K562 (cell line): ENCODE data around the gene ERP27. TPM values are rescaled to one million over a fixed set of nuclear protein-coding genes. Genes with fewer than 3 reads are reported as not detected.

Experiments used
- ATAC-seq: fragments of 200-7000 bp; cut with Tn5 transposase; 3 replicates; pipeline ENCODE4 v1.9.1; 2020; ENCODE audit warnings: moderate library complexity
- BruUV-seq: library from RNA; stranded (reverse); fragments of 400-500 nt; replicated peaks from 2 replicates; lab custom pipeline; 2021; lab: Mats Ljungman, UMichigan
- CTCF ChIA-PET: fragments of 300-600 bp; formaldehyde crosslinking; extraction: SDS; loops from one replicate; lab custom pipeline; 2021; ENCODE audit warnings: low intra/inter-chr PET ratio; lab: Yijun Ruan, JAX
- POLR2A ChIA-PET: fragments of 300-600, 350-650 bp; sonication (Branson Sonifier 250); formaldehyde crosslinking; extraction: SDS; loops from one replicate; lab custom pipeline; 2021; ENCODE audit warnings: antibody characterized with exemption, inconsistent platforms; lab: Yijun Ruan, JAX
- DNase-seq, 4 experiments: peaks; one replicate each; pipeline versions ENCODE4 v3.0.0 to v3.0.0-alpha.2; 2011 to 2018; ENCODE audit warnings: low spot score in 3 of 4, mixed read lengths in 3 of 4; ENCODE audit errors: extremely low read depth in 1 of 4
- FAIRE-seq: peaks from 2 replicates; lab custom pipeline; 2011; peaks lifted over from hg19 to GRCh38; lab: Jason Lieb, UNC
- H2AFZ ChIP-seq: 2 replicates; pipeline ENCODE4 v1.6.0; 2011; ENCODE audit warnings: low read depth, low read length, control low read depth, inconsistent platforms
- H3K27ac ChIP-seq: fragments of 200-600 bp; 3 replicates; pipeline ENCODE4 v1.8.0; 2011; ENCODE audit warnings: low read depth, mild to moderate bottlenecking, control low read depth, inconsistent platforms, low read length, moderate library complexity, mixed read lengths; ENCODE audit errors: extremely low read depth
- H3K27me3 ChIP-seq, 2 experiments: fragments of 300-600 bp in 1 of 2; 2 replicates in 1 of 2; 3 replicates in 1 of 2; pipeline versions ENCODE4 v1.6.0 to v1.8.0; 2011; ENCODE audit warnings: inconsistent platforms in 2 of 2, low read length in 2 of 2, mild to moderate bottlenecking in 1 of 2, mixed read lengths in 1 of 2, moderate library complexity in 1 of 2; ENCODE audit not compliant: control insufficient read depth in 2 of 2, insufficient read depth in 2 of 2
- H3K36me3 ChIP-seq: fragments of 300-600 bp; 3 replicates; pipeline ENCODE4 v1.8.0; 2011; ENCODE audit warnings: mild to moderate bottlenecking, low read length, inconsistent platforms; ENCODE audit not compliant: control insufficient read depth, insufficient read depth
- H3K4me1 ChIP-seq, 2 experiments: fragments of 200-600 bp in 1 of 2; replicated peaks in 1 of 2; 2 replicates in 1 of 2; 3 replicates in 1 of 2; pipeline versions ENCODE4 v1.5.1 to v1.8.0; 2011; ENCODE audit warnings: inconsistent platforms in 2 of 2, low read length in 2 of 2, mild to moderate bottlenecking in 1 of 2, mixed read lengths in 1 of 2, moderate library complexity in 1 of 2; ENCODE audit not compliant: control insufficient read depth in 2 of 2, insufficient read depth in 2 of 2
- H3K4me2 ChIP-seq: 2 replicates; pipeline ENCODE4 v1.6.1; 2011; ENCODE audit warnings: low read length, control low read depth, inconsistent platforms, mixed read lengths; ENCODE audit not compliant: insufficient read depth
- H3K4me3 ChIP-seq: fragments of 200-600 bp; sonication (generic), shearing (Covaris generic); 2 replicates; pipeline ENCODE4 v1.5.1; 2016; ENCODE audit warnings: control low read depth, inconsistent platforms
- H3K79me2 ChIP-seq: fragments of 200-600 bp; 3 replicates; pipeline ENCODE4 v1.8.0; 2011; ENCODE audit warnings: low read length, inconsistent platforms; ENCODE audit not compliant: control insufficient read depth, insufficient read depth
- H3K9ac ChIP-seq, 2 experiments: 2 replicates each; pipeline versions ENCODE4 v1.6.0 to v1.6.1; 2011; ENCODE audit warnings: low read depth in 2 of 2, low read length in 2 of 2, control low read depth in 1 of 2, inconsistent platforms in 1 of 2, mild to moderate bottlenecking in 1 of 2, mixed read lengths in 1 of 2; ENCODE audit not compliant: insufficient read depth in 1 of 2
- H3K9me1 ChIP-seq: one replicate; pipeline ENCODE4 v1.6.0; 2011; ENCODE audit warnings: inconsistent platforms, mild to moderate bottlenecking, low read length, moderate library complexity; ENCODE audit not compliant: control insufficient read depth, insufficient read depth
- H3K9me3 ChIP-seq: replicated peaks from 2 replicates; pipeline ENCODE4 v1.5.1; 2011; ENCODE audit warnings: low read depth, low read length, inconsistent platforms; ENCODE audit not compliant: control insufficient read depth, insufficient read depth
- H4K20me1 ChIP-seq: replicated peaks from 2 replicates; pipeline ENCODE4 v1.6.1; 2011; ENCODE audit warnings: low read length, inconsistent platforms, mixed read lengths; ENCODE audit not compliant: control insufficient read depth, insufficient read depth
- ATF1 ChIP-seq, 2 experiments: fragments of 450-650 bp in 1 of 2; IDR thresholded peaks; 2 replicates each; pipeline ENCODE4 v1.6.1; 2016; ENCODE audit warnings: missing compliant biosample characterization in 1 of 2, missing genetic modification characterization in 1 of 2
- ZNF175 ChIP-seq: fragments of 200-800 bp; sonication (Bioruptor generic); IDR thresholded peaks from 2 replicates; pipeline ENCODE4 v1.6.1; 2016; ENCODE audit warnings: low read depth, mild to moderate bottlenecking, missing genetic modification characterization, missing compliant biosample characterization
- ZNF785 ChIP-seq: fragments of 250-450 bp; sonication (Bioruptor Pico); IDR thresholded peaks from 2 replicates; pipeline ENCODE4 v1.4.0; 2020; ENCODE audit warnings: mild to moderate bottlenecking
- WGBS: fragments of 100-300 bp; shearing (Covaris generic); methylation state at CpG from one replicate; pipeline ENCODE4 v1.1.6; 2016; ENCODE audit warnings: low coverage, mixed read lengths; ENCODE audit not compliant: insufficient coverage; ENCODE audit errors: missing lambda C conversion rate; 5-methylcytosine and 5-hydroxymethylcytosine counted together
- in situ Hi-C: fragments of 300-500 bp; cut with MboI; formaldehyde crosslinking; loops from 4 replicates; pipeline ENCODE4 v1.15.0; 2018; ENCODE audit warnings: inconsistent platforms, mixed read lengths
- intact Hi-C: fragments of 100-400 bp; cut with micrococcal nuclease; formaldehyde crosslinking; loops from 2 replicates; pipeline ENCODE4 v1.14.2; 2022
- polyA plus RNA-seq, 8 experiments: library from polyadenylated mRNA; depleted of rRNA in 4 of 8; stranded (reverse) in 5 of 8; unstranded in 3 of 8; fragments of >200 nt; fragmentation: Nextera tagmentation in 2 of 8; fragmentation: Illumina TruSeq in 1 of 8; extraction: Ambion mirVana in 2 of 8; extraction: Trizol in 1 of 8; gene quantifications; 2 replicates each; pipeline versions ENCODE4 v1.2.1 to v1.2.3, GENCODE V29; 2011 to 2014; ENCODE audit warnings: inconsistent platforms in 1 of 8, missing spikeins in 1 of 8
- total RNA-seq, 7 experiments: library from RNA; depleted of rRNA in 6 of 7; stranded (reverse); fragments of >200 nt in 6 of 7; fragmentation: Illumina TruSeq in 2 of 7; extraction: Trizol in 2 of 7; gene quantifications; 2 replicates each; pipeline versions ENCODE4 v1.2.1 to v1.2.3, GENCODE V29; 2011 to 2021; ENCODE audit warnings: low replicate concordance in 1 of 7
- TF ChIP-seq, protein P1 (sequence below): fragments of 250-450 bp; sonication (Bioruptor Pico); IDR thresholded peaks from 2 replicates; pipeline ENCODE4 v1.5.1; 2021; ENCODE audit warnings: mild to moderate bottlenecking

ERP27 gene
- total and polyA plus RNA-seq, 9 of the 15 experiments (the other 6 are each of a cell fraction or from before 2014, with no cell fraction given): 0.07 to 0.27 (median 0.11) TPM; not detected in 6

DNA sequence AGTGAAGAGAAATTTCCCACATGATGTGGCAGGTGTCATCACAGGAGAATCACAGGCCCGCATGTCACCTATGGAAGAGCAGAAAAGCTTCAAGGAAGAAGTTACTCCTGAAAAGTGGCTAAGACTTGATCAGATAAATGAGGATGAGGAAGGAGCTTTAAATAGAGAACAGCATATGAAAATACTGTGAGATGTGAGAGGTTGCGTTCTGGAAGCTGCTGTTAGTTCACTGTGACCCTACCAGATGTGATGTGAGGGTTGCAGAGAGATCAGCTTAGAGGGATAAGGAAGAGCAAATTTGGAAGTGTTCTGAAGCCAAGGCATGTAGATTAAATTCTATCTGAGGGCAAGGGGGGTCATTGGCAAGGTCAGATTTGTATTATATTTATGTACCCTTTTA lies 17.1 kb downstream of the ERP27 start:
- no peak overlapping the region for H2AFZ ChIP-seq
- in situ Hi-C loops: no loop called here
- POLR2A ChIA-PET: interaction anchor here (0.8 kb wide), 1 partner anchor 18 kb away, joined by 3 read pairs; no protein-coding TSS in a partner anchor
- DNase-seq (no peak), ATAC-seq (no peak), FAIRE-seq (no peak)
- H3K27ac ChIP-seq: no peak overlapping the region
- no peak overlapping the region for H3K4me2 ChIP-seq
- no TSS peak for BruUV-seq
- H4K20me1 ChIP-seq: no peaks in the 10 kb centered on the region
- no peaks in the 10 kb centered on the region for H3K27me3 ChIP-seq
- H3K9ac ChIP-seq: no peak overlapping the region
- CTCF ChIA-PET: no interaction called here
- H3K9me1 ChIP-seq: no peaks in the 10 kb centered on the region
- H3K4me3 ChIP-seq: no peak overlapping the region
- no peaks in the 10 kb centered on the region; a peak in 1 of 5 replicates for H3K4me1 ChIP-seq
- H3K9me3 ChIP-seq: no peaks in the 10 kb centered on the region
- H3K36me3 ChIP-seq: no peaks in the 10 kb centered on the region
- intact Hi-C loops: loop anchor here (10.0 kb wide), 1 partner anchor 76 kb away; the partner anchor contains the start of gene ART4
- no peaks in the 10 kb centered on the region for H3K79me2 ChIP-seq
- no peak for TF ChIP-seq ZNF175 (CRISPR knock-in tag)
- no peak for TF ChIP-seq ATF1 (CRISPR knock-in tag; IDR thresholded peaks at IDR 0.05)
- no peak for TF ChIP-seq ATF1 (tag; IDR thresholded peaks at IDR 0.05)
- TF ChIP-seq ZNF785 (CRISPR knock-in tag): no peak
- TF ChIP-seq, protein P1, sequence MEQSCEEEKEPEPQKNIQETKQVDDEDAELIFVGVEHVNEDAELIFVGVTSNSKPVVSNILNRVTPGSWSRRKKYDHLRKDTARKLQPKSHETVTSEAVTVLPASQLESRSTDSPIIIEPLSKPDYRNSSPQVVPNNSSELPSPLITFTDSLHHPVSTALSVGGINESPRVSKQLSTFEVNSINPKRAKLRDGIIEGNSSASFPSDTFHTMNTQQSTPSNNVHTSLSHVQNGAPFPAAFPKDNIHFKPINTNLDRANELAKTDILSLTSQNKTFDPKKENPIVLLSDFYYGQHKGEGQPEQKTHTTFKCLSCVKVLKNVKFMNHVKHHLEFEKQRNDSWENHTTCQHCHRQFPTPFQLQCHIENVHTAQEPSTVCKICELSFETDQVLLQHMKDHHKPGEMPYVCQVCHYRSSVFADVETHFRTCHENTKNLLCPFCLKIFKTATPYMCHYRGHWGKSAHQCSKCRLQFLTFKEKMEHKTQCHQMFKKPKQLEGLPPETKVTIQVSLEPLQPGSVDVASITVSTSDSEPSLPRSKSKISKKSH (CRISPR knock-in tag): no peak
- WGBS: 6% methylated on average over 2 of the region's 2 CpGs
